Measurements from ENCODE around the gene ZFAND5.

The ZFAND5 gene

GRCh38 chr9:72322678-72323077 is 42.3 kb downstream of the ZFAND5 start:
- DNase-seq (ENCODE audit: low spot score) = no peak

- DNase-seq (ENCODE audit: low spot score) = no peak
Observed at GRCh38 chr9:72322259-72322658, 42.7 kb downstream of the ZFAND5 start.

- peak; percentile 76 for DNase-seq (ENCODE audit: low spot score)
Observed at GRCh38 chr9:72315510-72316311, 49.3 kb downstream of the ZFAND5 start.

GRCh38 chr9:72315089-72315509 is 49.9 kb downstream of the ZFAND5 start:
- DNase-seq (ENCODE audit: low spot score) = peak; percentile 64

- no peak for DNase-seq (ENCODE audit: low spot score)
Observed at GRCh38 chr9:72313507-72313906, 51.5 kb downstream of the ZFAND5 start.

GRCh38 chr9:72312386-72312987 is 52.5 kb downstream of the ZFAND5 start:
- no peak for DNase-seq (ENCODE audit: low spot score)

GRCh38 chr9:72309364-72310133 is 55.5 kb downstream of the ZFAND5 start:
- no peak for DNase-seq (ENCODE audit: low spot score)

GRCh38 chr9:72306761-72307160 is 58.2 kb downstream of the ZFAND5 start:
- no peak for DNase-seq (ENCODE audit: low spot score)

GRCh38 chr9:72305707-72306106 is 59.3 kb downstream of the ZFAND5 start:
- DNase-seq (ENCODE audit: low spot score) = no peak

- peak; percentile 36 for DNase-seq (ENCODE audit: low spot score)
Observed at GRCh38 chr9:72305102-72305546, 59.9 kb downstream of the ZFAND5 start.

GRCh38 chr9:72304538-72304937 is 60.5 kb downstream of the ZFAND5 start:
- no peak for DNase-seq (ENCODE audit: low spot score)

Measured in D341Med (cell line).